HG03571 (cell line): Measurements from ENCODE around the gene ODF2.
"Not testable (repeated sequence)": the region's sequence is repeated elsewhere in the genome, so short reads cannot be mapped to it uniquely, and the experiment has no call there.

Source experiments
- ATAC-seq: cut with Tn5 transposase; IDR thresholded peaks from one replicate; pipeline ENCODE4 v1.9.1; 2021; ENCODE audit not compliant: unreplicated experiment

ODF2 gene

DNA sequence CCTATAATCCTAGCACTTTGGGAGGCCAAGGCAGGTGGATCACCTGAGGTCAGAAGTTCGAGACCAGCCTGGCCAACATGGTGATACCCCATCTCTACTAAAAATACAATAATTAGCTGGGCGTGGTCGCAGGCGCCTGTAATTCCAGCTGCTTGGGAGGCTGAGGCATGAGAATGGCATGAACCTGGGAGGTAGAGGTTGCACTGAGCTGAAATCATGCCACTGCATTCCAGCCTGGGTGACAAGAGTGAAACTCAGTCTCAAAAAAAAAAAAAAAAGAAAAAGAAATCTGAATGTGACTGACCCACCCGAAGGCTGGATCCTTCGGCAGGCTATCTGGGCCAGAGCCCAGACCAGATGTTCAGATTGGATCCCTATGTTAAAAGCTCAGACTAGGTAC is 32.5 kb upstream of the ODF2 start:
- not testable (repeated sequence) for ATAC-seq

DNA sequence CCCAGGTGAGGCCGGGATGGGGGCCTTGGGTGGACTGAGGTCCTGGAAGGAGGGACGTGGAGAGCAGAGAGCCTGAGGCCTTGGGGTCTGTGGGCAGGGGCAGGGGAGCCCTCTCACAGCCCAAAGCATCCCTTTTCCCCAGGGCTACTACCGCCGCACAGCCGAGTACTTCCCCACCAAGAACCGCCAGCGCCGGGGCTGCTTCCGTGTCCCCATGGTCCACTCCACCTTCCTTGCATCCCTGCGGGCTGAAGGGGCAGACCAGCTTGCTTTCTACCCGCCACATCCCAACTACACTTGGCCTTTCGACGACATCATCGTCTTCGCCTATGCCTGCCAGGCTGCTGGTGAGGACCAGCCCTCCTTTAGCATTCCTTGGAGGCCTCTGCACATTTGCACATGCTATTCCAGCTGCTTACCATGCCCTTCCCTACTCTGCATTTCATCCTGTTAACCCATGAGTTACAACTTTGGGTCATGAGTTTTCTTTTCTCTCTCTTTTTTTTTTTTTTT is 31.5 kb upstream of the ODF2 start:
- ATAC-seq = no peak

GRCh38 chr9:128428644-128429512 is 26.9 kb upstream of the ODF2 start:
- ATAC-seq = no peak

GRCh38 chr9:128429513-128430086 is 26.2 kb upstream of the ODF2 start:
- ATAC-seq = no peak

DNA sequence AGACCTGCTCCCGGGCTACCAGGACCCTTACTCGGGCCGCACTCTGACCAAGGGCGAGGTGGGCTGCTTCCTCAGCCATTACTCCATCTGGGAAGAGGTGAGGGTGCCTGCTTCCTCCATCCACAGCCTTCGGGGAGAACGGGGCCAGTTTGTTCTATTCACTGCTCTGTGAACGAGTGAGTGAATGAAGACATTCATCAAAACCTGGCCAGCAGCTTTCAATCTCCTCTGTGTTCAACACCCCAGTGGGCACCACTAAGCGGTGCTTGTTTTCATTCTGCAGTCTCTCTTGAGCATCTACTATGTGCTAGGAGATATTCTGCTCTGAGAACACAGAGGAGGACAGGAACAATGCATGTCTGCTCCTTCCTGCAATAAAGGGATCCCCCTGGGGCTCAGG is 24.6 kb upstream of the ODF2 start:
- no peak for ATAC-seq

DNA sequence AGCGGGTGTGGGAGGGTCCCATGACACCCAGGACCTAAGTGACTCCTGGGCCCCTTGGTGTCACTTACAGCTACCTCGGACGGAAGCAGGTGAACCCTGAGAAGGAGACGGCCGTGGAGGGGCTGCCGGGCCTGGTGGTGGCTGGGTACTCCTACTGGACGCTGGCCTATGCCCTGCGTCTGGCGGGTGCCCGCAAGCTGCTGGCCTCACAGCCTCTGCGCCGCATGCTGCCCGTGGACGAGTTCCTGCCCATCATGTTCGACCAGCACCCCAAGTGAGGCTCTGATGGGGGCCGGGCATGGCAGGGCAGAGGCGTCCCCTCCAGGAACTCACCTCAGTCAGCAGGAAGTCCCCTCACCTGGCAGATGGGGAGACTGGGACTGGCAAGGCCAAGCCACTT is 21.5 kb upstream of the ODF2 start:
- ATAC-seq = no peak

GRCh38 chr9:128435611-128436010 is 20.2 kb upstream of the ODF2 start:
- ATAC-seq = no peak

- ATAC-seq = no peak
These were observed 17.3 kb upstream of the ODF2 start for GRCh38 chr9:128438343-128439109.

- ATAC-seq = no peak
These were observed 16.5 kb upstream of the ODF2 start for GRCh38 chr9:128439273-128439672.

- ATAC-seq = no peak
These were observed 13.7 kb upstream of the ODF2 start for GRCh38 chr9:128442150-128442549.

- not testable (repeated sequence) for ATAC-seq
These were observed 9.3 kb upstream of the ODF2 start for GRCh38 chr9:128446505-128446904.

DNA sequence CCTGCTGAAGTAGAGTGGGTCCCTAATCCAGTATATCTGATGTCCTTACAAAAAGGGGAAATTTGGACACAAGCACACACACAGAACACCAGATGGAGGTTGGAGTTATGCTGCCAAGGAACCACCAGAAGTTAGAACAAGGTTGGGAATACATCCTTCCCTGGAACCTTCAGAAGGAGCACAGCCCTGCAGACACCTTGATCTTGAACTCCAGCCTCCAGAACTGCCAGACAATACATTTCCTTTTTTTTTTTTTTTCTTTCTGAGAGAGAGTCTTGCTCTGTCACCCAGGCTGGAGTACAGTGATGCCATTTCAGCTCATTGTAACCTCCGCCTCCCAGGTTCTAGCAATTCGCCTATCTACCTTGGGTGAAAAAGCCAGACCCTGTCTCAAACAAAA is 7.1 kb upstream of the ODF2 start:
- no peak for ATAC-seq

DNA sequence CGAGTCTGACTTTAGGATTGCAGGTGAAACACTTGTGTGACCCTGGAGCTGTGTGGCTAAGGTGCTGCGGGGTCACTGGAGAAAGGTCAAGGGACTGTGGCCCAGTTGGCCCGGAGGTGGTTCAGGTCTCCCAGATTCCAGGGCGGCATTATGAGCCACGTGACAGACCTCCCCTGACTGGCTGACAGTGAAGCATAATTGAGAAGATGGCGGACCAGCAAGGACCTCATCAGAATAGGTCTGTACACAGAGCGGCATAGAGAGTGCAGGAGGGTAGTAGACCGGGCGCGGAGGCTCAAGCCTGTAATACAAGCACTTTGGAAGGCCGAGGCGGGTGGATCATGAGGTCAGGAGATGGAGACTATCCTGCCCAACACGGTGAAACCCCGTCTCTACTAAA is 815 bp upstream of the ODF2 start:
- no peak for ATAC-seq

DNA sequence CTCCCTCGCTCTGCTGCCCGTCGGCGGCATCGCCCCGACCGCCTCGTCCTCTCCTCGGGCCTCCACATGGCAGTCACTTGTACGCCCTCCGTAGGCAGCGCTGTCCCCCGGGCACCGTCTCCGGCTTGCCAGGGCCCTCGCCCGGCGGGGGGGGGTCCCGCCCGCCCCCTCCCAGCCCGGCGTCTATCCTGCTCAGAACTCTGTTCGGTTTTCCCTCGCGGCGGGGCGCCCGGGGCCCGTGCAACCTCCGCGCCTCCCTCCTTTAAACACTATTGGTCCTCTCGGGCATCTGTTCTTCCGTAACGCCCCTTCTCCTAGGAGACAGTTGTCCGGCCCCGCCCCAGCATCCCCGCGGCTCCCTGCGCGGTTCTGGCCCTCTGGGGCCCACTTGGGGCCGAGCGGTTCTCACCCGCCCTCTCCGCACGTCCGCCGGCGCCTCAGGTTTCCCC is 831 bp downstream of the ODF2 start:
- peak; percentile 67 for ATAC-seq

DNA sequence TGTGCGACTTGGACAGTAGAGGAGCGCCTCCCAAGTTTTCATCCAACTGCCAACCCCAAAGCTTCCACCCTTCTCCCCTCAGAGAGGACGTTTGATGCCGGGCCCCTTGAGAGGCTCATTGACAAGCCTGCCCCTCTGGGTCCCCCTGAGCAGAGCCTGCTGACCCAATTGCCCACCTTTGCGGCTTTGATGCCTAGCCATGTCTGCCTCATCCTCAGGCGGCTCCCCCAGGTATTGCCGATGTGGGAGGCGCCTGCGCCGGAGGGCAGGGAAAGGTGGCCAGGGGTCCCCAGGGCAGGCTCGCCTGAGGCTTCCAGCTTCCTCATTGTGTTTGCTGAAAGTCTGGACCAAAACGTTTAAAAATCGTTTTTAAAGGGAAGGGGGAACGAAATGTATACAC is 1.4 kb downstream of the ODF2 start:
- ATAC-seq = no peak

- no peak for ATAC-seq
These were observed 3.2 kb downstream of the ODF2 start for GRCh38 chr9:128459011-128459410.

GRCh38 chr9:128469070-128469469 is 13.3 kb downstream of the ODF2 start:
- no peak for ATAC-seq

DNA sequence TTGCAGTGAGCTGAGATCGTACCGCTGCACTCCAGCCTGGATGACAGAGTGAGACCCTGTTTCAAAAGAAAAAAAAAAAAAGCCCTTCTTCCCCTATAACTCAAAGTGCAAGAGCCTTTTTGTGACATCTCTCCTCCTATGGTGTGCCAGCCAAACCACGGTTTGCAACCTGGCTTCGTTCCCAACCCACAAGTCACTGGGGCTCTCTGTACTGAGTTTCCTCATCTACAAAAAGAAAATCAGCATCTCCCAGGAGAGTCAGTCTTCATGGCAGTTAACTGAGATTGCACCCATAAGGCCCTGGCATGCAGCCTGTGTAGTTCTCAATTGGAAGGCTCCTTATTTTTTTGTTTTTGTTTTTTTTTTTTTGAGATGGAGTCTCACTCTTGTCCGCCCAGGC is 14.8 kb downstream of the ODF2 start:
- ATAC-seq = no peak

- no peak for ATAC-seq
These were observed 17.3 kb downstream of the ODF2 start for GRCh38 chr9:128473104-128473503.

DNA sequence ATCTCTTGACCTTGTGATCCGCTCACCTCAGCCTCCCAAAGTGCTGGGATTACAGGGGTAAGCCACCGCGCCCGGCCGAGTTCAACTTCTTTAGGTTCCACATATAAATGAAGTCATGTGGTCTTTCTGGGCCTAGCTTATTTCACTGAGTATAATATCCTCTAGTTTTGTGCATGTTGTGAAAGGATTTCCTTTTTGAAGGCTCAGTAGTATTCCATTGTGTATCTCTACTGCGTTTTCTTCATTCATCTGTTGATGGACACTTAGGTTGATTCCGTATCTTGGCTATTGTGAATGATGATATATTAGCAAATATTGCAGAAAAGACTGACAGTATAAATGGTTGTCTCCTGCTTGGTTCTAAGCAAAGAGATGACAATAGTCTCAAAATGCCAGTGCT is 20.1 kb downstream of the ODF2 start:
- no peak for ATAC-seq

DNA sequence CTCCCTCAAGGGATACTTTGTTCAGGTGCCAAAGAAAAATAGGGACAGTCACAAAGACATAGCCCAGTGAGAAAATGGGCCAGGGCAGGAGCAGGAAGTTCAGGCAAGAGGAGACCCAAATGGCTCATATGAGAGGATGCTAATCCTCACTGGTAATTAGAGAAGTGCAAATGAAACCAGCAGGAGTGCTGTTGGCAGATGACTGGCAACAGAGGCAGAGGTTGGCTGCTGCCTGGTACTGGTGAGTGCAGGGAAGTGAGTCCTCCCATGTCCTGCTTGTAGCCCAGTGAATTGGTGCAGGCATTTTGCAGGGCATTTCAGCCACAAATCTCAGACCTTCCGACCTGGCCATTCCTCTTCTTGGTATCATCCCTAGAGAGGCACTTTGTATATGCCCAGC is 23.5 kb downstream of the ODF2 start:
- no peak for ATAC-seq

DNA sequence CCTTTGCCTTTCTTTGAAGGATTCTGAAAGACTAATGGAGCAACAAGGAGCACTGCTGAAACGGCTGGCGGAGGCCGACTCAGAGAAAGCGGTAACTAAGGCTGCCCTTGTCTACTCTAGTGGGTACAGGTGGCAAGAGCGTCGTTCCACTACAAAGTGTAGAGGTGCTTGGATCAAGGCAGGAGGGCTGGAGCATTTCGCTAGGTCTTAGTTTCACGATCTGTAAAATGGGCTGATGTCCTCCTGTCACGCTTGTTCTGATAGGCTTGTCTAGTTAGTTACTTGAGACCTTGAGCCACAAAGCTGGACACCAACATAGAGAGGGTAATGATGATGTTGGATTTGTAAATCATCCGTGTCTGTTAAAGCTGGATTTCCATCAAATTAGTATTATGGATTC is 25.8 kb downstream of the ODF2 start:
- no peak for ATAC-seq
